H9 (cell line): ENCODE data around the gene DACH1. TPM values are rescaled to one million over a fixed set of nuclear protein-coding genes. Genes with fewer than 3 reads are reported as not detected.

Experiments used
- DNase-seq: peaks from one replicate; pipeline ENCODE4 v3.0.0-alpha.2; 2017
- H2AFZ ChIP-seq: one replicate; pipeline ENCODE4 v1.6.1; 2013; ENCODE audit warnings: mild to moderate bottlenecking, low read length, control low read depth, moderate library complexity
- H2AK5ac ChIP-seq: 2 replicates; pipeline ENCODE4 v1.6.1; 2013; ENCODE audit warnings: low read length, control low read depth, mixed read lengths; ENCODE audit not compliant: insufficient read length
- H2BK120ac ChIP-seq: one replicate; pipeline ENCODE4 v1.6.1; 2013; ENCODE audit warnings: low read depth, mild to moderate bottlenecking, low read length, control low read depth, inconsistent platforms; ENCODE audit not compliant: poor library complexity, severe bottlenecking
- H2BK12ac ChIP-seq: 2 replicates; pipeline ENCODE4 v1.6.1; 2013; ENCODE audit warnings: low read length, control low read depth, mixed read lengths, low read depth; ENCODE audit not compliant: insufficient read length
- H2BK15ac ChIP-seq: 2 replicates; pipeline ENCODE4 v1.6.1; 2013; ENCODE audit warnings: low read depth, low read length, control low read depth
- H2BK20ac ChIP-seq: one replicate; pipeline ENCODE4 v1.6.1; 2013; ENCODE audit warnings: low read depth, mild to moderate bottlenecking, low read length, control low read depth, inconsistent platforms; ENCODE audit not compliant: poor library complexity, severe bottlenecking
- H2BK5ac ChIP-seq: 2 replicates; pipeline ENCODE4 v1.6.1; 2013; ENCODE audit warnings: low read length, control low read depth, mixed read lengths; ENCODE audit not compliant: insufficient read length
- H3K14ac ChIP-seq: 2 replicates; pipeline ENCODE4 v1.6.1; 2013; ENCODE audit warnings: low read length, control low read depth; ENCODE audit not compliant: insufficient read depth
- H3K18ac ChIP-seq: 2 replicates; pipeline ENCODE4 v1.6.1; 2013; ENCODE audit warnings: low read depth, mild to moderate bottlenecking, mixed read lengths, low read length, control low read depth; ENCODE audit not compliant: insufficient read length
- H3K23ac ChIP-seq: 2 replicates; pipeline ENCODE4 v1.6.1; 2013; ENCODE audit warnings: low read length, control low read depth, mixed read lengths, low read depth; ENCODE audit not compliant: insufficient read length
- H3K23me2 ChIP-seq: 2 replicates; pipeline ENCODE4 v1.6.1; 2013; ENCODE audit warnings: low read depth, mild to moderate bottlenecking, mixed read lengths, low read length, control low read depth; ENCODE audit not compliant: insufficient read length, poor library complexity, severe bottlenecking
- H3K27ac ChIP-seq: 2 replicates; pipeline ENCODE4 v1.5.1; 2013; ENCODE audit warnings: low read length, control low read depth, mixed read lengths, low read depth; ENCODE audit not compliant: insufficient read length
- H3K27me3 ChIP-seq: 2 replicates; pipeline ENCODE4 v1.6.1; 2013; ENCODE audit warnings: low read length, control low read depth, inconsistent platforms; ENCODE audit not compliant: insufficient read depth
- H3K4ac ChIP-seq: 2 replicates; pipeline ENCODE4 v1.6.1; 2013; ENCODE audit warnings: low read depth, mild to moderate bottlenecking, control low read depth, inconsistent platforms, low read length, moderate library complexity
- H3K4me1 ChIP-seq: 2 replicates; pipeline ENCODE4 v1.6.1; 2013; ENCODE audit warnings: low read length, control low read depth, inconsistent platforms; ENCODE audit not compliant: insufficient read depth
- H3K4me2 ChIP-seq: 2 replicates; pipeline ENCODE4 v1.6.1; 2013; ENCODE audit warnings: low read length, control low read depth, mixed read lengths; ENCODE audit not compliant: insufficient read length, insufficient read depth
- H3K56ac ChIP-seq: 2 replicates; pipeline ENCODE4 v1.6.1; 2013; ENCODE audit warnings: low read depth, mild to moderate bottlenecking, mixed read lengths, low read length, control low read depth; ENCODE audit not compliant: insufficient read length
- H3K79me1 ChIP-seq: 2 replicates; pipeline ENCODE4 v1.6.1; 2013; ENCODE audit warnings: low read depth, mild to moderate bottlenecking, moderate library complexity, low read length, control low read depth, inconsistent platforms; ENCODE audit not compliant: insufficient read depth, poor library complexity, severe bottlenecking
- H3K79me2 ChIP-seq: 2 replicates; pipeline ENCODE4 v1.6.1; 2013; ENCODE audit warnings: low read length, control low read depth, inconsistent platforms; ENCODE audit not compliant: insufficient read depth
- H3K9ac ChIP-seq: 2 replicates; pipeline ENCODE4 v1.6.1; 2013; ENCODE audit warnings: low read length, control low read depth, mixed read lengths; ENCODE audit not compliant: insufficient read length; ENCODE audit errors: extremely low read depth
- H3K9me3 ChIP-seq: one replicate; pipeline ENCODE4 v1.6.1; 2013; ENCODE audit warnings: low read depth, low read length, inconsistent platforms; ENCODE audit not compliant: control insufficient read depth
- H3T11ph ChIP-seq: one replicate; pipeline ENCODE4 v1.6.1; 2013; ENCODE audit warnings: mild to moderate bottlenecking, low read length, control low read depth, inconsistent platforms
- H4K20me1 ChIP-seq: one replicate; pipeline ENCODE4 v1.6.1; 2013; ENCODE audit not compliant: control insufficient read depth, insufficient read length, insufficient read depth
- H4K5ac ChIP-seq: 2 replicates; pipeline ENCODE4 v1.6.1; 2013; ENCODE audit warnings: low read depth, mild to moderate bottlenecking, mixed read lengths, low read length, control low read depth; ENCODE audit not compliant: insufficient read length
- H4K8ac ChIP-seq: replicated peaks from 2 replicates; pipeline ENCODE4 v1.6.1; 2013; ENCODE audit warnings: low read length, control low read depth, mixed read lengths, low read depth; ENCODE audit not compliant: insufficient read length
- H4K91ac ChIP-seq: 2 replicates; pipeline ENCODE4 v1.6.1; 2013; ENCODE audit warnings: low read depth, mild to moderate bottlenecking, moderate library complexity, mixed read lengths, low read length, control low read depth; ENCODE audit not compliant: insufficient read length
- H3K27ac Mint-ChIP-seq, 3 experiments: 2 replicates in 2 of 3; 3 replicates in 1 of 3; pipeline ENCODE4 v1.8.0; 2020 to 2021; ENCODE audit warnings: mixed read lengths in 3 of 3, mild to moderate bottlenecking in 1 of 3, moderate library complexity in 1 of 3
- H3K27me3 Mint-ChIP-seq: 2 replicates; pipeline ENCODE4 v1.8.0; 2021; ENCODE audit warnings: low read depth, mild to moderate bottlenecking, moderate library complexity, mixed read lengths
- H3K36me3 Mint-ChIP-seq, 3 experiments: 2 replicates in 2 of 3; 3 replicates in 1 of 3; pipeline ENCODE4 v1.8.0; 2020 to 2021; ENCODE audit warnings: low read depth in 3 of 3, mixed read lengths in 3 of 3; ENCODE audit not compliant: insufficient read depth in 1 of 3
- H3K4me1 Mint-ChIP-seq, 2 experiments: 2 replicates each; pipeline ENCODE4 v1.8.0; 2020; ENCODE audit warnings: mixed read lengths in 2 of 2
- H3K4me3 Mint-ChIP-seq, 2 experiments: 2 replicates in 1 of 2; 3 replicates in 1 of 2; pipeline ENCODE4 v1.8.0; 2020 to 2021; ENCODE audit warnings: mild to moderate bottlenecking in 2 of 2, mixed read lengths in 2 of 2, moderate library complexity in 1 of 2
- H3K9me3 Mint-ChIP-seq, 2 experiments: 2 replicates in 1 of 2; 3 replicates in 1 of 2; pipeline ENCODE4 v1.8.0; 2020; ENCODE audit warnings: mild to moderate bottlenecking in 2 of 2, mixed read lengths in 2 of 2, moderate library complexity in 1 of 2
- CTCF ChIP-seq: fragments of 200-600 bp; sonication (generic); conservative IDR thresholded peaks from 3 replicates; pipeline ENCODE4 v1.8.0; 2021; ENCODE audit warnings: antibody characterized with exemption, mild to moderate bottlenecking
- WGBS: extraction: QIAGEN DNeasy Blood & Tissue Kit; methylation state at CpG from one replicate; pipeline ENCODE4 v1.1.7; 2013; ENCODE audit warnings: missing lambda C conversion rate, low lambda C conversion rate, mixed read lengths; ENCODE audit not compliant: insufficient read length; ENCODE audit errors: extremely low coverage; 5-methylcytosine and 5-hydroxymethylcytosine counted together
- total RNA-seq: library from RNA; stranded (reverse); gene quantifications from 2 replicates; pipeline ENCODE4 v1.2.1, GENCODE V29; 2021

The DACH1 gene
- total RNA-seq, 1 experiment from 2014 or later = not detected

GRCh38 chr13:71820699-71821098 is 46.3 kb downstream of the DACH1 start:
- H2AFZ ChIP-seq = no peak overlapping the region
- no peak overlapping the region for H3K56ac ChIP-seq
- H3K9ac ChIP-seq = no peak overlapping the region
- TF ChIP-seq CTCF = no peak
- Mint-ChIP-seq H3K36me3 (no peaks in the 10 kb centered on the region), H3K4me3 (no peak overlapping the region), H3K9me3 (no peaks in the 10 kb centered on the region; a peak in 1 of 5 replicates), H3K4me1 (no peaks in the 10 kb centered on the region), H3K27me3 (no peaks in the 10 kb centered on the region), H3K27ac (no peak overlapping the region)
- H4K20me1 ChIP-seq = no peaks in the 10 kb centered on the region
- H3K79me2 ChIP-seq = no peaks in the 10 kb centered on the region
- H3T11ph ChIP-seq = no peak overlapping the region
- no CpG with 5 or more reads among the region's 3 CpGs for WGBS
- H3K4me1 ChIP-seq = no peaks in the 10 kb centered on the region
- H2BK120ac ChIP-seq = no peak overlapping the region
- no peak overlapping the region for H4K8ac ChIP-seq
- no peak overlapping the region for H2BK5ac ChIP-seq
- no peak overlapping the region for H4K91ac ChIP-seq
- H2BK15ac ChIP-seq = no peak overlapping the region
- H2BK12ac ChIP-seq = no peak overlapping the region
- H3K79me1 ChIP-seq = no peaks in the 10 kb centered on the region
- H4K5ac ChIP-seq = no peak overlapping the region
- no peak overlapping the region for H3K23ac ChIP-seq
- no peak overlapping the region for H3K4ac ChIP-seq
- H3K23me2 ChIP-seq = no peaks in the 10 kb centered on the region
- H3K18ac ChIP-seq = no peak overlapping the region
- H3K14ac ChIP-seq = no peak overlapping the region
- no peak overlapping the region for H3K4me2 ChIP-seq
- no peaks in the 10 kb centered on the region for H3K27me3 ChIP-seq
- H3K9me3 ChIP-seq = no peaks in the 10 kb centered on the region
- no peak overlapping the region for H3K27ac ChIP-seq
- no peak overlapping the region for H2BK20ac ChIP-seq
- no peak for DNase-seq
- H2AK5ac ChIP-seq = no peak overlapping the region
